ENCODE data around the gene IL1R1.

DNA sequence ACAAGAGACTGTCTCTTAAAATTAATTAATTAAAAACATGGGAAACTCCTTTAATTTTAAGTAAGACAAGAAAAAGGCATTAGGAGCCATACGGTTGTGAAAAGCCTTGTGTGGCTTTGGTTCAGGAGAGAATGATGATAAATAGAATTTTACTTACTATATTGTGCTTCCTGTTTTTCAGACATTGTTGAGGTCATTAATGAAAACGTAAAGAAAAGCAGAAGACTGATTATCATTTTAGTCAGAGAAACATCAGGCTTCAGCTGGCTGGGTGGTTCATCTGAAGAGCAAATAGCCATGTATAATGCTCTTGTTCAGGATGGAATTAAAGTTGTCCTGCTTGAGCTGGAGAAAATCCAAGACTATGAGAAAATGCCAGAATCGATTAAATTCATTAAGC is 33.6 kb downstream of the IL1R1 start:
- TF ChIP-seq, protein P1, sequence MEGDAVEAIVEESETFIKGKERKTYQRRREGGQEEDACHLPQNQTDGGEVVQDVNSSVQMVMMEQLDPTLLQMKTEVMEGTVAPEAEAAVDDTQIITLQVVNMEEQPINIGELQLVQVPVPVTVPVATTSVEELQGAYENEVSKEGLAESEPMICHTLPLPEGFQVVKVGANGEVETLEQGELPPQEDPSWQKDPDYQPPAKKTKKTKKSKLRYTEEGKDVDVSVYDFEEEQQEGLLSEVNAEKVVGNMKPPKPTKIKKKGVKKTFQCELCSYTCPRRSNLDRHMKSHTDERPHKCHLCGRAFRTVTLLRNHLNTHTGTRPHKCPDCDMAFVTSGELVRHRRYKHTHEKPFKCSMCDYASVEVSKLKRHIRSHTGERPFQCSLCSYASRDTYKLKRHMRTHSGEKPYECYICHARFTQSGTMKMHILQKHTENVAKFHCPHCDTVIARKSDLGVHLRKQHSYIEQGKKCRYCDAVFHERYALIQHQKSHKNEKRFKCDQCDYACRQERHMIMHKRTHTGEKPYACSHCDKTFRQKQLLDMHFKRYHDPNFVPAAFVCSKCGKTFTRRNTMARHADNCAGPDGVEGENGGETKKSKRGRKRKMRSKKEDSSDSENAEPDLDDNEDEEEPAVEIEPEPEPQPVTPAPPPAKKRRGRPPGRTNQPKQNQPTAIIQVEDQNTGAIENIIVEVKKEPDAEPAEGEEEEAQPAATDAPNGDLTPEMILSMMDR (IDR thresholded peaks at IDR 0.05; ENCODE audit: low read depth, low read length), result no peak
- TF ChIP-seq POLR2A (IDR thresholded peaks at IDR 0.05; ENCODE audit: extremely low read depth, insufficient read length) (no peak), MYC (IDR thresholded peaks at IDR 0.05; ENCODE audit: low read depth, low read length) (no peak)
- TF ChIP-seq, protein P2, sequence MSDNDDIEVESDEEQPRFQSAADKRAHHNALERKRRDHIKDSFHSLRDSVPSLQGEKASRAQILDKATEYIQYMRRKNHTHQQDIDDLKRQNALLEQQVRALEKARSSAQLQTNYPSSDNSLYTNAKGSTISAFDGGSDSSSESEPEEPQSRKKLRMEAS (IDR thresholded peaks at IDR 0.05; ENCODE audit: low read depth, low read length), result no peak
